PC-9 (cell line): ENCODE results near the gene F13A1. TPM values are rescaled to one million over a fixed set of nuclear protein-coding genes. Genes with fewer than 3 reads are reported as not detected.

Experiments used
- BruUV-seq: library from RNA; stranded (reverse); fragments of 400-500 nt; replicated peaks from 2 replicates; lab custom pipeline; 2021; lab: Mats Ljungman, UMichigan
- CTCF ChIA-PET: fragments of 300-600 bp; sonication (Branson Sonifier 250); formaldehyde crosslinking; loops from one replicate; lab custom pipeline; 2022; ENCODE audit warnings: antibody characterized with exemption; lab: Charles Lee
- POLR2A ChIA-PET: fragments of 300-600 bp; sonication (Branson Sonifier 250); formaldehyde crosslinking; loops from one replicate; lab custom pipeline; 2022; ENCODE audit warnings: antibody characterized with exemption; ENCODE audit not compliant: unreplicated experiment; lab: Charles Lee
- DNase-seq, 2 experiments: peaks; one replicate each; pipeline versions ENCODE4 v3.0.0 to v3.0.0-alpha.2; 2015 to 2022; ENCODE audit warnings: mixed read lengths in 1 of 2
- H2AFZ ChIP-seq: fragments of 200-600 bp; sonication (generic); 2 replicates; pipeline ENCODE4 v1.8.1; 2017; ENCODE audit warnings: antibody characterized with exemption
- H3F3A ChIP-seq: fragments of 200-600 bp; sonication (generic); 2 replicates; pipeline ENCODE4 v1.8.1; 2017; ENCODE audit warnings: antibody characterized with exemption, mild to moderate bottlenecking, low read depth; ENCODE audit not compliant: insufficient read depth
- H3K27ac ChIP-seq: fragments of 200-600 bp; sonication (generic); 2 replicates; pipeline ENCODE4 v1.6.1; 2016; ENCODE audit warnings: mixed run types
- H3K27me3 ChIP-seq: fragments of 200-600 bp; sonication (generic); 2 replicates; pipeline ENCODE4 v1.6.1; 2016; ENCODE audit warnings: low read depth, mixed run types; ENCODE audit not compliant: insufficient read depth
- H3K36me3 ChIP-seq: fragments of 200-600 bp; sonication (generic); 2 replicates; pipeline ENCODE4 v1.6.1; 2016; ENCODE audit warnings: low read depth, mixed run types
- H3K4me1 ChIP-seq: fragments of 200-600 bp; sonication (generic); replicated peaks from 2 replicates; pipeline ENCODE4 v1.6.1; 2016; ENCODE audit warnings: mixed run types; ENCODE audit not compliant: insufficient read depth
- H3K4me2 ChIP-seq: fragments of 200-600 bp; sonication (generic); 2 replicates; pipeline ENCODE4 v1.6.1; 2017; ENCODE audit warnings: mixed run types
- H3K4me3 ChIP-seq: fragments of 200-600 bp; sonication (generic); 2 replicates; pipeline ENCODE4 v1.6.1; 2016; ENCODE audit warnings: mixed run types
- H3K79me2 ChIP-seq: fragments of 200-600 bp; sonication (generic); 2 replicates; pipeline ENCODE4 v1.6.1; 2017; ENCODE audit warnings: low read depth, mixed run types
- H3K9me2 ChIP-seq: fragments of 200-600 bp; sonication (generic); 2 replicates; pipeline ENCODE4 v1.8.1; 2017; ENCODE audit warnings: mild to moderate bottlenecking; ENCODE audit not compliant: insufficient read depth
- H3K9me3 ChIP-seq: fragments of 200-600 bp; sonication (generic); 2 replicates; pipeline ENCODE4 v1.8.1; 2016; ENCODE audit warnings: low read depth; ENCODE audit not compliant: insufficient read depth
- H4K20me1 ChIP-seq: fragments of 200-600 bp; sonication (generic); 2 replicates; pipeline ENCODE4 v1.8.1; 2017; ENCODE audit not compliant: insufficient read depth
- CTCF ChIP-seq: fragments of 200-600 bp; sonication (generic); conservative IDR thresholded peaks from 2 replicates; pipeline ENCODE4 v1.6.1; 2017; ENCODE audit warnings: mixed run types, antibody characterized with exemption, mild to moderate bottlenecking, moderate library complexity
- EZH2 ChIP-seq: fragments of 200-600 bp; sonication (generic); IDR thresholded peaks from 2 replicates; pipeline ENCODE4 v1.8.0; 2017; ENCODE audit warnings: antibody characterized with exemption, low read depth
- intact Hi-C: fragments of 100-400 bp; cut with micrococcal nuclease; formaldehyde crosslinking; loops from one replicate; pipeline ENCODE4 v1.10.0; 2022; ENCODE audit not compliant: unreplicated experiment
- total RNA-seq: library from RNA; stranded (reverse); gene quantifications from 2 replicates; pipeline ENCODE4 v1.2.3, GENCODE V29; 2021

F13A1 gene
- total RNA-seq, 1 experiment from 2014 or later = not detected

- Histone ChIP-seq H3F3A (no peaks in the 10 kb centered on the region), H3K9me2 (no peaks in the 10 kb centered on the region), H3K4me3 (no peak overlapping the region), H2AFZ (no peak overlapping the region), H3K79me2 (no peaks in the 10 kb centered on the region), H4K20me1 (no peaks in the 10 kb centered on the region), H3K27ac (no peak overlapping the region), H3K4me1 (no peaks in the 10 kb centered on the region), H3K9me3 (no peaks in the 10 kb centered on the region), H3K27me3 (no peaks in the 10 kb centered on the region; the same call in 1 of the 2 replicates), H3K36me3 (no peaks in the 10 kb centered on the region), H3K4me2 (no peak overlapping the region)
- intact Hi-C loops = no loop called here
- BruUV-seq = no TSS peak
- no peak for DNase-seq
- TF ChIP-seq CTCF (no peak; the same call in 1 of the 2 replicates), EZH2 (no peak)
- CTCF ChIA-PET = no interaction called here
- POLR2A ChIA-PET = no interaction called here
Measured at GRCh38 chr6:6220718-6221117, 99.7 kb downstream of the F13A1 start.

- Histone ChIP-seq H4K20me1 (no peaks in the 10 kb centered on the region), H3K4me2 (no peak overlapping the region), H2AFZ (no peak overlapping the region), H3K4me3 (no peak overlapping the region), H3K4me1 (no peaks in the 10 kb centered on the region), H3F3A (no peaks in the 10 kb centered on the region), H3K27ac (no peak overlapping the region), H3K27me3 (no peaks in the 10 kb centered on the region; the same call in 1 of the 2 replicates), H3K9me3 (no peaks in the 10 kb centered on the region), H3K36me3 (no peaks in the 10 kb centered on the region), H3K9me2 (no peaks in the 10 kb centered on the region), H3K79me2 (no peaks in the 10 kb centered on the region)
- intact Hi-C loops = no loop called here
- no peak for TF ChIP-seq EZH2
- no peak for TF ChIP-seq CTCF
- ChIA-PET POLR2A (no interaction called here), CTCF (no interaction called here)
- no TSS peak for BruUV-seq
- DNase-seq = no peak
Measured at GRCh38 chr6:6219716-6220115, 100.7 kb downstream of the F13A1 start.

GRCh38 chr6:6218759-6219085 lies 101.7 kb downstream of the F13A1 start:
- Histone ChIP-seq H3K9me2 (no peaks in the 10 kb centered on the region), H3K4me2 (no peak overlapping the region), H3F3A (no peaks in the 10 kb centered on the region), H3K27ac (no peak overlapping the region), H3K27me3 (no peaks in the 10 kb centered on the region), H2AFZ (no peak overlapping the region), H3K36me3 (no peaks in the 10 kb centered on the region), H3K79me2 (no peaks in the 10 kb centered on the region), H3K4me3 (no peak overlapping the region), H4K20me1 (no peaks in the 10 kb centered on the region), H3K4me1 (no peaks in the 10 kb centered on the region), H3K9me3 (no peaks in the 10 kb centered on the region)
- ChIA-PET CTCF (no interaction called here), POLR2A (no interaction called here)
- no peak for DNase-seq
- no peak for TF ChIP-seq EZH2
- no peak for TF ChIP-seq CTCF
- intact Hi-C loops = no loop called here
- no TSS peak for BruUV-seq
